HEK293T (cell line): ENCODE measurements around the gene MDH2.

Experiments
- BHLHE40 ChIP-seq: fragments of 450-650 bp; IDR thresholded peaks from 2 replicates; pipeline ENCODE4 v1.6.1; 2016; ENCODE audit warnings: mild to moderate bottlenecking, moderate library complexity, borderline replicate concordance
- FOXA1 ChIP-seq: fragments of 450-650 bp; IDR thresholded peaks from 2 replicates; pipeline ENCODE4 v1.6.1; 2016; ENCODE audit warnings: mild to moderate bottlenecking

- TF ChIP-seq FOXA1: no peak
- TF ChIP-seq BHLHE40: no peak
Measured at GRCh38 chr7:76044375-76044865, 3.5 kb upstream of the MDH2 start.
